ENCODE data around the gene CERCAM. TPM values are rescaled to one million over a fixed set of nuclear protein-coding genes. Genes with fewer than 3 reads are reported as not detected.

The CERCAM gene
- total and polyA plus RNA-seq, 2 of the 13 experiments (the other 11 are each of a cell fraction or from before 2014, with no cell fraction given), result 9.0 to 17.1 TPM

- no peak for TF ChIP-seq KIAA2018 (CRISPR knock-in tag; IDR thresholded peaks at IDR 0.05; ENCODE audit: borderline replicate concordance)
- TF ChIP-seq ZNF234 (CRISPR knock-in tag; conservative IDR thresholded peaks at IDR 0.05), result no peak
- no peak for TF ChIP-seq SMYD3 (CRISPR knock-in tag; IDR thresholded peaks at IDR 0.05)
- no peak for TF ChIP-seq BATF2 (CRISPR knock-in tag; IDR thresholded peaks at IDR 0.05)
- no peak for TF ChIP-seq NFYB (CRISPR knock-in tag; IDR thresholded peaks at IDR 0.05)
- TF ChIP-seq ZNF225 (CRISPR knock-in tag; IDR thresholded peaks at IDR 0.05), result no peak
- no peak for TF ChIP-seq MED1 (CRISPR knock-in tag; IDR thresholded peaks at IDR 0.05)
- no peak for TF ChIP-seq TAF1 (CRISPR knock-in tag; IDR thresholded peaks at IDR 0.05)
- no peak for TF ChIP-seq ZNF792 (CRISPR knock-in tag; IDR thresholded peaks at IDR 0.05)
- no peak for TF ChIP-seq PBX3 (CRISPR knock-in tag; IDR thresholded peaks at IDR 0.05; ENCODE audit: borderline replicate concordance)
- no peak for TF ChIP-seq ZNF44 (CRISPR knock-in tag; IDR thresholded peaks at IDR 0.05)
- no peak for TF ChIP-seq ATF7-NPFF (CRISPR knock-in tag; IDR thresholded peaks at IDR 0.05; ENCODE audit: low read depth)
- TF ChIP-seq HDAC1 (CRISPR knock-in tag; IDR thresholded peaks at IDR 0.05), result no peak
- TF ChIP-seq ZNF510 (CRISPR knock-in tag; IDR thresholded peaks at IDR 0.05; ENCODE audit: low read depth), result no peak
- TF ChIP-seq ZSCAN31 (CRISPR knock-in tag; IDR thresholded peaks at IDR 0.05; ENCODE audit: low read depth), result no peak
- no peak for TF ChIP-seq ATF4 (CRISPR knock-in tag; IDR thresholded peaks at IDR 0.05)
Observed at GRCh38 chr9:128382261-128382660, 38.4 kb upstream of the CERCAM start (continued).

Data from HepG2 (cell line).